Inflammatory macrophage treated with lipopolysaccharide for 4 hours (primary cell): Measurements from ENCODE around the gene NCEH1.
A peak's percentile ranks its signal among the peaks of the same experiment; 100 is the strongest.
"Not testable (repeated sequence)": the region's sequence is repeated elsewhere in the genome, so short reads cannot be mapped to it uniquely, and the experiment has no call there.

Experiments used
- DNase-seq: peaks from one replicate; pipeline ENCODE4 v3.0.0-alpha.2; 2020

NCEH1 gene, protein sequence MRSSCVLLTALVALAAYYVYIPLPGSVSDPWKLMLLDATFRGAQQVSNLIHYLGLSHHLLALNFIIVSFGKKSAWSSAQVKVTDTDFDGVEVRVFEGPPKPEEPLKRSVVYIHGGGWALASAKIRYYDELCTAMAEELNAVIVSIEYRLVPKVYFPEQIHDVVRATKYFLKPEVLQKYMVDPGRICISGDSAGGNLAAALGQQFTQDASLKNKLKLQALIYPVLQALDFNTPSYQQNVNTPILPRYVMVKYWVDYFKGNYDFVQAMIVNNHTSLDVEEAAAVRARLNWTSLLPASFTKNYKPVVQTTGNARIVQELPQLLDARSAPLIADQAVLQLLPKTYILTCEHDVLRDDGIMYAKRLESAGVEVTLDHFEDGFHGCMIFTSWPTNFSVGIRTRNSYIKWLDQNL

GRCh38 chr3:172710664-172711453 lies at the start of gene NCEH1:
Gene NCEH1 (minus strand): TSS chr3:172711067. CDS start chr3:172710984, 83 bp downstream.
- peak; percentile 97 for DNase-seq

GRCh38 chr3:172760416-172760815 lies 49.5 kb upstream of the NCEH1 start:
- peak; percentile 70 for DNase-seq

DNA sequence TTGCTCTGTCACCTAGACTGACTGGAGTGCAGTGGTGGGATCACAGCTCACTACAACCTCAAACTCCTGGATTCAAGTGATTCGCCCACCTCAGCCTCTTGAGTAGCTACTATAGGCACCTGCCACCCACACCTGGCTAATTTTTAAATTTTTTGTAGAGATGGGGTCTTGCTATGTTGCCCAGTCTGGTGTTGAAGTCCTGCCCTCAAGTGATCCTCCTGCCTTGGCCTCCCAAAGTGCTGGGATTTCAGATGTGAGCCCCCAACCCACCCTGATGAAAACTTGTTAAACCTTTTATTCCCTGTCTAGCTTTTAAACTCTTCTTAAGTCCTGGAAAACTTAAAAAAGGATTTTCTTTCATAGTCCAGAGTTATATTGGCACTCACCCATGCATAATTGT lies 42.3 kb upstream of the NCEH1 start:
- no peak for DNase-seq

- DNase-seq = no peak
Measured at GRCh38 chr3:172752651-172753050, 41.8 kb upstream of the NCEH1 start.

GRCh38 chr3:172751175-172751704 lies 40.4 kb upstream of the NCEH1 start:
- DNase-seq = peak; percentile 36

GRCh38 chr3:172750368-172751174 lies 39.7 kb upstream of the NCEH1 start, which contains the start of gene ECT2:
Gene ECT2 (plus strand): TSS chr3:172750726. CDS start chr3:172754531, 3,805 bp downstream.
- DNase-seq = peak; percentile 100

DNA sequence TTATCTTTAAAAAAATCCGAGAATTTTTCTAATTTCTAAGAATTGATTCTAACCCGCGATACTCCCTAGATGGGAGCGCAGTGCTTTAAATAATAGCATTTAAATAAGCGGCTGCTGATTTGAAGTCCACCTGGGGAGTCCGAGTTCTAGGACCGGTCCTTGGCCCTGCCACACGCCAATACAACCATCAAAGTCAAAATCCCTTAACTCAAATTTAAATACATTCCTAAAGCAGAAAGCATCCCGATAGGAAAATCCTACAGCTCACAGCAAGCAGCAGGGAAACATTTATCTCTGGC lies 39.2 kb upstream of the NCEH1 start:
- no peak for DNase-seq

DNA sequence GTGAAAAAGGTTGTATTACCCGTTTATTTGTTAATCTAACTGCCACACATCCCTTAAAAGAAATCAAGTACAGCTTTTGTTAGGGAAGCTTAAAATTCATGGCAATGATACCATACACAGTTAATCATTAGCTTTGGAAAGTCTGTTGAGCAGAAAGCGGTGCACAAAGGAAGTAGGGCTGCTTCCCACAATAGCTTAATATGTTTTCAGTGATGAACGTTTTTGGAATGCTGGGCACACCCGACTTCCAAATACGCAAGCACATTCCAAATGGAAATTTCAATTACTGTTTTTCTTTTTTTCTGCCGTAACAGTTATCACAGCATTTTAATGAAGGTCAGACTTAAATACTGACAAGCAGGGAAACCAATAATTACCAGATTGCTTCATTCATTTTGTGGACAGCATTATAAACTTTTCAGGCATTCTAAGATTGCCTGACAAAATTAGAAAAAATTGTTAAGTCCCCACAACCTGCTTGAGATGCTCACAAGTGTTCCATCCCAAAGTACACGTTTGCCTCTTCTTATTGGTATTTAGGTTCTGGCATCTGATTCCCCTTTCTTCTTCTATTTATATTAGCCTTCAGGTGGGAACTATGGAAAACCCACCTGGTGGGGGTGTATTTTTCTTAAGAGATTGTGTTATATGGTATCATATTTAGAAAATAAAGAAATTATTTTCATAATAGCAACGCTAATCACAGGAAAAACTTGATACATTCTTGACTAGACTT lies 38.5 kb upstream of the NCEH1 start:
- no peak for DNase-seq

- DNase-seq = no peak
Measured at GRCh38 chr3:172746475-172746874, 35.6 kb upstream of the NCEH1 start.

- DNase-seq = no peak
Measured at GRCh38 chr3:172739462-172739861, 28.6 kb upstream of the NCEH1 start.

DNA sequence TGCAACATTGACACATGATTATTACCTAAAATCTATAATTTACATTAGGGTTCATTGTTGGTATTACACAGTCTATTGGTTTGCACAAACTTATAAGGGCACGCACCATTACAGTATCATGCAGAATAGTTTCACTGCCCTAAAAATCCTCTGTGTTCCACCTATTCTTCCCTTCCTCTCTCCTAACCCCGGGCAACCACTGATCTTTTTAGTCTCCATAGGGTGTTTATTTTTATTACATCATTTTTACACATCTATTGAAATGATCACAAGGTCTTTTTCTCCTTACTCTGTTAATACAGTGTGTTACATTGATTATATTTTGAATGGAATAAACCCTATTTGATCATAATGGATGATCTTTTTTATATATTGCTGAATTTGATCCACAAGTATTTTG lies 24.1 kb upstream of the NCEH1 start:
- DNase-seq = no peak

- DNase-seq = peak; percentile 88
Measured at GRCh38 chr3:172726380-172726779, 15.5 kb upstream of the NCEH1 start.

- DNase-seq = not testable (repeated sequence)
Measured at GRCh38 chr3:172722536-172723040, 11.7 kb upstream of the NCEH1 start.

GRCh38 chr3:172717493-172718088 lies 6.7 kb upstream of the NCEH1 start:
- peak; percentile 37 for DNase-seq

- peak; percentile 77 for DNase-seq
Measured at GRCh38 chr3:172716476-172716875, 5.6 kb upstream of the NCEH1 start.

- no peak for DNase-seq
Measured at GRCh38 chr3:172713316-172713715, 2.4 kb upstream of the NCEH1 start.

GRCh38 chr3:172711454-172711795 lies 558 bp upstream of the NCEH1 start:
- DNase-seq = peak; percentile 75

DNA sequence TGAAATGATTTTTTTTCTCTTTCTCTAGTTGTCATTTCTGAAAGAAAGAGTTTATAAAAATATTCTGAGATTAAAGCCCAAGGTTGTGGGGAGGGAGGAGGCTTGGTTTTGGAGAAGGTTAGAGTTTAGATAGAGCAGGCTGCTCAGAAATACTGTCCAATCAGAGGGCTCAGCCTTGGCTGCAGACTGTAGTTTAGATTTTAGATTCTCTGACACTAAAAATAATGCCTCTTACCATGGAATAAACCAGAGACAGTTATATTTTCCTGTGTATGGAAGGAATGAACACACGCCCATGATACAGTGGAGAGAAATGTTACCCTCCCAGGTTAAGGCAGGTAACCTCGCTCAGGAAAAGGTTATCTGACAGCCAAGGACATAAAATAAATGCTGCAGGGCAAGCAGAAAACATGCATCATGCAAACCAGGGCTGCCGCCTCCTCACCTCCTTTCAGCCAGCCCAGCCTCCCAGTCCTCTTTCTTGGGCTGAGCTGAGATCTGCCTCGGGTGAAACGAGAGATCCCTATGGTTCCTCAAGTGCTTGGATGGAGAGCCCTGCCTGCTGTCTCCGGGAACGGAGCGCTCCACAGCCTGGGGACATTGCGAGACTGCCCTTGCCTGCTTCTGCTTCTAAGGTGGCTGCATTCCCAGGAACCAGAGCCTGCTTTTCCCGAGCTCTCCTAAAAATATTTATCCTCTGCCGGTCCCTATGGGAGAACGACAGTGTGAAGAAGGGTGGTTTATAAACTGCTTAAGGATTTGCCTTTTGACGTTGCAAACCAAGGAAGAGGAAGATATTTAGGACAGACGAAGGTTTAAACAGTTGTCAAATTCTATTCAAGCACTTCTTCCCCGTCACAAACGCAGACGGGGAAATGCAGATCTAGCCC lies 848 bp downstream of the NCEH1 start:
- DNase-seq = no peak

DNA sequence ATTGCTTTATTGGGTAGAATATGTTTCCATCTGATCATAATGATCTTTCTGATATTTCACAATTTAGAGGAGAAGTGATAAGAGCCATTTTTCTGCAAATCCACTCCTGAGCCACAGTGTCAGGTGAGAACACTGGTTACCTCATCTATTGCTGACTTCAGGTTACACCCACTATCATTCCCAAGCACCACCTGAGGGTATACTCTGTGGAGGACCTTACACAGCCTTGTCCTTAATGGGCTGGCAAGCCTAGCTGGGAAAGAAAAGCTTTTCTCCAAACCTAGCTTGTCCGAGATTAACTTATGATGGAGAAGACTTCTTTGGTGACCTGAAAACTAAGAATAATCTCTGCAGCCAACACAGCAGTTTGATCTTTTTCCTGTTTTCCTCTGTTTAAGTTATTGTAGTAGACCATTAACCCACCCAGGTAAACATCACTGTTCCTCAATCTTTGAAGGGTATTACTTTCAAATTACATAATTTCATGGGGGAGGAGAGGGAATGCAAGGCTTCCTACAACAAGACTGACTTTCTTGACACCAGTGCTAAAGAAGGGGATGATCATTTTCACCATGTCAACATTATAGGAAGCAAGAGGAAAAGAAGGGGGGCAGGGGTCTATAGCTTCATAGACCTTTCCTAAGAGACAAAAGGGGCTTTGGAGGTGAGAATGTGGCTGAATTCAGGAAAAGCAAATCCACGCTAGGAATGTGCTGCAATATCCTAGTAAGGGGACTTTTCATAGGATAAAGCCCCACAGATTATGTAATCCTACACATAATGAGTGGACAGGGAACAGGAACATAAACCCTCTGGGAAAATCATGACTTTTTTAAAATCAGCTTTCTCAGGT lies 1.7 kb downstream of the NCEH1 start:
- DNase-seq = no peak

- DNase-seq = peak; percentile 51
Measured at GRCh38 chr3:172707967-172708366, 2.9 kb downstream of the NCEH1 start.
